Fibroblast of skin of scalp (primary cell): ENCODE results near the gene PRKRIP1.
"Not testable (repeated sequence)": the region's sequence is repeated elsewhere in the genome, so short reads cannot be mapped to it uniquely, and the experiment has no call there.

Experiments used
- DNase-seq: peaks from one replicate; pipeline ENCODE4 v3.0.0-alpha.2; 2013

Gene PRKRIP1

DNA sequence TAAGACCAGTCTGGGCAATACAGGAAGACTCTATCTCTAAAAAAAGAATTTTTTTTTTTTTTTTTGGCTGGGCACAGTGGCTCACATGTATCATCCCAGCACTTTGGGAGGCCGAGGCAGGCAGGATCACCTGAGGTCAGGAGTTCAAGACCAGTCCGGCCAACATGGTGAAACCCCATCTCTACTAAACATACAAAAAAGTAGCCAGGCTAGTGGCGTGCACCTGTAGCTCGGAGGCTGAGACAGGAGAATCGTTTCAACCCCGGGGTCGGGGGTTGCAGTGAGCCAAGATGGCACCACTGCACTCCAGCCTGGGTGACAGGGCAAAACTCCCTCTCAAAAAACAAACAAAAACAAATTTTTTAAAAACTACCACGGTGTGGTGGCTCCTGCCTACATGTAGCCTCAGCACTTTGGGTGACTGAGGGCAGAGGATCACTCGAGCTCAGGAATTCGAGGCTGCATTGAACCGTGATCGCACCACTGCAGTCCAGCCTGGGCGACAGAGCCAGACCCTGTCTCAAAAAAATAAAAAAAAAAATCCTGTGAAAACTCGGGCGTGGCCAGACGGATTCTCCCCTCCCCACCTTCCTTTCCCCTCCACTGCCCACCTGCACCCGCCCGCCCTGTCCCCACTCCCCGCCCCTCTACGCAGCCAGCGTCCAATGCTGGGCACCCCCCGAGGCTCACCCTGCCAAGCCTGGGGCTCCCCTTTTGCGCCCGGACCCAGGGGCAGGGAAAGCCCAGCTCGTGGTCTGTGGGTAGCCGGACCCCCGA is 36.5 kb downstream of the PRKRIP1 start:
- DNase-seq: no peak

DNA sequence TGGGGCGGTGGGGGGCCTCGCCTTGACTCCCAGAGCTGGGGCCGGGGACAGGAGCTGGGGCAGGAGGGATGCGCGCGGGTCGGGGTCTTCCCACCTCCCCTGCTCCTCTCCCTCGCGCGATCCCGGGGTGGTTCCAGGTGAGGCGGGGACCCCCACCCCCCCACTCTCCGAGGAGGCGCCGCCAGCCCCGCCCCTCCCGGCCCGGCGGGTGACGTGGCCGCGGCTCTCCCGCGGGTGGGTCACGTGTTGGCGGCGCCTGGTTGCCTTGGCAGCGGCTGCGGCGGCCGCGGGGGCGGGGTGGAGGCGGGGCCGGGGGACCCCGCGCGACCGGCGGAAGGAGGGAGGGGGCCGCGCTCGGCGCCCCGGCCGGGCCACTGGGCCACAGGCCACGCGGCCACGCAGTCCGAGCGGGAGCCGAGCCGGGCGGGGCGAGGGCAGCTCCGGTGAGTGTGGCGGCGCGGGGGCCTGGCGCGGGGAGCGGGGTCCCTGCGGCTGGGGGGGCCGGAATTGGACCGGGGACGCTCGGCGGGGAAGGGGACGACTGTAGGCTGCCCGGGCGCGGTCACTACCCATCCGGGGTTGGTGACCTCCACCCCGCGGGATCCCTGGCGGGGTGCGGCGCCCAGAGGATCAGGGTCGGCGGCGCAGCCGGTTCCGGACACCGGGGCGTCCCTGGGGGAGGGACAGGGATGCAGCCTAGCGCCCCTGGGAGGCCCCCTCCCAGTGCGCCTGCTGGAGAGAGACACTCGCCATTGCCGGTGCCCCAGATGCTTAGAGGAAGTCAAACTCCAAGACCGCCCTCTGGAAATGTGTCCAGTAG is 37.3 kb downstream of the PRKRIP1 start, which contains the start of gene ORAI2:
TSS of gene ORAI2 (plus strand) at position 357 of the 820 bp plus-strand sequence. CDS start 5,382 bp downstream, outside the sequence.
- DNase-seq: peak; percentile 78

DNA sequence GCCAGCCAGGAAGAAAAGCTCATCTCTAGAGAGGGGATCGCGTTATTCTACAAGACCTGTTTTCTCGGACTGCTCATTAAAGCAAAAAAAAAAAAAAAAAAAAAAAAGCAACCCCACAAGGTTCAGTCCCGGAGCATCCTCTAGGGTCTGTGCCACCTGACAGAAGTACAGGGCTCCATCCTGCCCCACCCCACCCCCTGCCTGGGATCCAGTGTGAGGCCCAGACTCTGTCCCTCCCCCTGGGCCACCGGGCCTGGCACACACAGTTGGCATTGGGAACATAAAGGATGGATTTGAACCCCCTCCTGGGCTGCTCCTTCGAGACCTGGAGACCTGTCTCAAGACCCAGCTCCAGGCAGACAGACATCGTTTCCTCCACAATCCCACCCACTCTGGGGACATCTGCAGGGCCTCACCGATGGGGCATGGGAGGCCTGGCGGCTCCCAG is 37.9 kb downstream of the PRKRIP1 start:
- no peak for DNase-seq

DNA sequence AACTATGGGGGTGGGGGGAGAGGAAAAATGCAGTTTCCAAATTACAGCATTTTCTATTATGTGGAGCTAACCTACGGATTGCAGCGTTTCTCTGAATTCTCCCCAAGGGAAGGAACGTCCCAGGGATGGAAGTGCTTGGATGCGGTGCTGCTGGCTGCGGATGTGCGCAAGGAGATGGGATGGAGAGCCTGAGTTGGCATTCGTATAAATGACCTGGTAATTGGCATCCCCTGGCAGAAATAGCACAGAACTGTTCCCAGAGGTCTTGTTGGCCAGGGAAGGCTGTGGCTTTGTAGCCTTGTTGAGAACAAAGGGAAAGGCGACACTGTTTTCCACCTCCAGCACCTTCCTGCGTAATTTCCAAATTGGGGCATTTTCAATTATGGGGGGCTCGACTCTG is 40.0 kb downstream of the PRKRIP1 start:
- DNase-seq: no peak

DNA sequence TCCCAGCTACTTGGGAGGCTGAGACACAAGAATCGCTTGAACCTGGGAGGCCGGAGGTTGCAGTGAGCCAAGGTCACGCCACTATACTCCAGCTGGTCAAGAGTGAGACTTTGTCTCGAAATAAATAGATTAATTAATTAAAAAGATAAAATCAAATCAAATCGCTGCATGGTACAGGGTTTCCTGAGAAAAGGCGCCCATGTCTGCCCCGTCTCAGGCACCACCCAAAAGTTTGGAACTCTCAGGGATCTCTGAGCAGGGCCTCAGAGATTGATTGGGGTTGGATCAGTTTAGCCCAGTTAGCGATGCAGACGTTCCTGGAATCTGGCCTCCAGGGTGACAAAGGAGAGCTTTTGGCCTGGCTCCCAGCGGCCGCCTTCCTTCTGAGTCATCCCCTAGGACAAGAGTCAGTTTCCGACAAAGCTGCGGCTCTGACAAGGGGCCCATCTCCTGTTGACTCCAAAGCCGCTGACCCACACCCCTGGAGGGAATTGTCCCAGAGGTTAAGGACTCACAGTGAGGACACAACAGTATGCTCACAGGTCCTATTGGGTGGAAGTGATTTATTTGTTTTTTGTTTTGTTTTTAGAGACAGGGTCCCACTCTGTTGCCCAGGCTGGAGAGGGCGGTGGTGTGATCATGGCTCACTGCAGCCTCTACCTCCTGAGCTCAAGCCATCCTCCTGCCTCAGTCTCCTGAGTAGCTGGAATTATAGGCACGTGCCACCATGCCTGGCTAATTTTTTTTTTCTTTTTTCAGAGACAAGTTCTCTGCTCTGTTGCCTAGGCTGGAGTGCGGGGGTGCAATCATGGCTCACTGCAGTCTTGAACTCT is 44.0 kb downstream of the PRKRIP1 start:
- DNase-seq: peak; percentile 83

DNA sequence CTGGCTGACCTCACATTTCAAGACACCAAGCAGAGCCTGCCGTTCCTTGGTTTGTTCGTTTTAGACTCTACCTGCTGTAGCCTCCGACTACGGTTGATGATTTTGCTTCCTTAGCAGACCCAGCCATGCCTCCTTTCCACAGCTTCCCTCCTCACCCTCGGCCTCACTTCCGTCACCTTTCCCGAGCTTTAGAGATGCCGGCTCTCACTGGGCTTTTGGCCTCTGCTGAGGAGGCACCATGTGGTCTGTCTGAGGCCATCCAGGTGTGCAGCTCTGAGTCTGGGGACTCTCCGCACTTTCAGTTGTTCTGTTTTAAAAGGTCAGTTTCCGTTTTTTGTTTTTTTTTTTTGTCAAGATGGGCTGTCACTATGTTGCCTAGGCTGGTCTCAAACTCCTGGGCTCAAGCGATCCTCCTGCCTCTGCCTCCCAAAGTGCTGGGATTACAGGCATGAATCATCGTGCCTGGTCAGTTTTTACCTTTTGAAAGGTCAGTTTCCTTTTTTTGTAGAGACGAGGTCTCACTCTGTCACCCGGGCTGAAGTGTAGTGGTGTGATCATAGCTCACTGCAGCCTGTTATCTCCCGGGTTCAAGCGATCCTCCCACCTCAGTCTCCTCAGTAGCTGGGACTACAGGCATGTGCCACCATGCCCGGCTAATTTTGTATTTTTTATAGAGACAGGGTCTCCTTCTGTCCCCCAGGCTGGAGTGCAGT is 49.0 kb downstream of the PRKRIP1 start:
- DNase-seq: no peak

GRCh38 chr7:102445674-102446071 is 49.5 kb downstream of the PRKRIP1 start:
- no peak for DNase-seq

- DNase-seq: no peak
These were observed 50.4 kb downstream of the PRKRIP1 start for GRCh38 chr7:102446387-102447156.

- no peak for DNase-seq
These were observed 51.1 kb downstream of the PRKRIP1 start for GRCh38 chr7:102447311-102447710.

DNA sequence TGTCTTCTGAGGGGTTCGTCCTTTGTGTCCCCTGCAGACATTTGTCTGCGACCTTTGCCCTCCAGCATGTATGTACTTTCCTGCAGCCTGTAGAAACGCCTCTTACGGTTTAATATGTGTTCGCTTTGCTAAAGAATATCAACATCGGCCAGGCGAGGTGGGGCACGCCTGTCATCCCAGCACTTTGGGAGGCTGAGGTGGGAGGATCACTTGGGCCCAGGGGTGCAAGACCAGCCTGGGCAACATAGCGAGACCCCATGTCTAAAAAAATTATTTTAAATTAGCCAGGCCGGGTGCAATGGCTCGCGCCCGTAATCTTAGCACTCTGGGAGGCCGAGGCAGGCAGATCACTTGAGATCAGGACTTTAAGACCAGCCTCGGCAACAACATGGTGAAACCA is 53.0 kb downstream of the PRKRIP1 start:
- no peak for DNase-seq

DNA sequence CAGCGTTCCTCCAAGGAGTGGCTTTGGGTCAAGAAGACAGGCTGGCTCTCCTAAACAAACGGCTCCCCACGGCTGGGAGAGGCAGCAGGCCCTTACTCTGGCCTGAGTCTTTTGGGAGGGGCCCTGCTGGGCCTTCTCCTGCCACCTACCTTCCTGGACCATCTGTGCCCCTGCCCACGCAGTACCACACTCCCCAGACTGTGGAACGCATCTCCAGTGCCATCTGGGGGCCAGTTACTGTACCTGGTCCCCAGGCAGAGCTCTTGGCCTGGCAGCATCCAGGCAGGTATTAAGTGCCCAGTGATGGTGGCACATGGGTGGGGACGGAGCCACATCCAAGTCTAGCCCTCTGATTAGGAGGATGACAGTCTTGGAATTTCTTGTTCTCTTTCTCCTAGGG is 54.1 kb downstream of the PRKRIP1 start:
- no peak for DNase-seq

DNA sequence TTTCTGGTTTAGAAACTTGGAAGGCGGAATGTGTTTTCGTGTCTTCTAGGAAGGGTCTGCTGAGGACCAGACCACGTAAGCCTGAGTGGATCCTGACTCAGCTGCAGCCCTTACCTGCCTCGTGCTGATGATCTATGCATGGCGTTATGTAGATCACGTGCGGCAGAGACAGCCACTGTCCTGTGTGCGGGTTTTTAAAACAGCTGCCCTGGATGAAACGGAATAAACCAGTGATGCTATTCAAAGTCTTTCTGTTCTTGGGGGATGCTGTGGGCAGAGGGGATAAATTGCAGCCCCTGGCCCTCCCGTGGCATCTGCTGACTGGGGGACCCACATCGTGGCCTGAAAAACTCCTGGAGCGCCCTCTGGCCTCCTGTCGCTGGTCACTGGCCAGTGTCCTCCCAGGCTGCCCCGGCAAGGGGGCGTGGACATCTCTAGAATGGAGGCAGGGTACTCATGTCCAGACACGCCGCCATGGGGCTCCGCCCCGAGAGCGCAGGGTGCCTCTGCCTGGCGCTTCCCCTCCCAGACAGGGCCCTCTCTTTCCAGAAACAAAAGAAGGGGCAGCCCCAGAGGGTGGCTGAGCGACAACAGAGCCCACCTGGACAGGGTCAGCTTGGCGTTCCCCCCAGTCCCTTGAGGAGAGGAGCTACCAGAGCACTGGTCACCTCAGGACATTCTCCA is 55.4 kb downstream of the PRKRIP1 start:
- DNase-seq: no peak

DNA sequence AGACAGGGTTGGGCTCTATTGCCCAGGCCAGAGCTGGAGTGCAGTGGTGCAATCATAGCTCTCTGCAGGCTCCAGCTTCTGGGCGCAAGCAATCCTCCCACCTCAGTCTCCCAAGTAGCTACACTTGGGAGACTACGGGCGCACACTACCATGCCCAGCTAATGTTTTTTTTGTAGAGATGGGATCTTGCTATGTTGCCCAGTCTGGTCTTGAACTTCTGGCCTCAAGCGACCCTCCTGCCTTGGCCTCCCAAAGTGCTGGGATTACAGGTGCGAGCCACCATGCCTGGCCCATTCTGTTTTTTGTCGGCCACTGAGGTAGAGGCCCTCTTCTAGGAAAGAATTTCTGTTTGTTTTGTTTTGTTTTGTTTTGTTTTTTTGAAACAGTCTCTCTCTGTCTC is 56.3 kb downstream of the PRKRIP1 start:
- no peak for DNase-seq

- no peak for DNase-seq
These were observed 57.2 kb downstream of the PRKRIP1 start for GRCh38 chr7:102453319-102453718.

DNA sequence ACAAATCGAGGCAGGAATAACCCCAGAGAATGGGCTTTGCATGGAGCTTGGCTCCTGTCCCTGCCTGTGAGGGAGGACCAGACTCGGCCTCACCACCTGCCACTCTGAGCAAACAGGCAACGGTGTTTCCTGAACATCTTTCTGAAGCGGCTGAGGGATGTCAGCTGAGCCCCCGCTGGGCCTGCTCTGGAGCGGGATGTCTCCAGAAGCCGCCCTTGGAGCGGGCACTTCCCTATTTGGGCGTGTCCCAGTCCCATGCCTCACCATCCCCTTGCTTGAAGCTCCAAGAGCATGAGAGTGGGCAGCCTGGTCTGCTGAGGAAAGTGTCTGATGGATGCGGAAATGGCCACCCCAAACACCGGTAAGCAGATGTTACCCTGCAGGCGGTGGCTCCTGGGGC is 58.3 kb downstream of the PRKRIP1 start:
- DNase-seq: no peak

GRCh38 chr7:102454932-102455331 is 58.8 kb downstream of the PRKRIP1 start:
- not testable (repeated sequence) for DNase-seq

DNA sequence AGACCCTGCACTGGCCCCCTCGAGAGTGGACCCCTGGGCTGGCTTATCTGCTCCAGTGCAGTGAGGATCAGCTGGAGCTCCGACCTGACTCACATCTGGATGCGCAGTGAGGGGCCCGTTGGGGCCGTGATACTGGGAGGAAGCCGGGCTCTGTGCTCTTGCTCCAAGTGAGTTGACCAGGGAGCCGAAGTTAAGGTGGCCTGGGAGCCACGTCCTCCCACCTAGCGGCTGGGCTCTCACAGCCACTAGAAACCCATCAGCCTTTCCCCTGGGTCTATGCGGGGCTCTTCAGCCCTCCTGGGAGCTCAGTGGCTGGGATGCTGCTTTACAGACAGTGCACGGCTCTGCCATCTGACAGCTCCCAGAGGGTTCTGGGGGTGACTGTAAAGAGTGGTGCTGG is 59.4 kb downstream of the PRKRIP1 start:
- DNase-seq: no peak

GRCh38 chr7:102456327-102456726 is 60.2 kb downstream of the PRKRIP1 start:
- no peak for DNase-seq

GRCh38 chr7:102457352-102457924 is 61.3 kb downstream of the PRKRIP1 start:
- no peak for DNase-seq

DNA sequence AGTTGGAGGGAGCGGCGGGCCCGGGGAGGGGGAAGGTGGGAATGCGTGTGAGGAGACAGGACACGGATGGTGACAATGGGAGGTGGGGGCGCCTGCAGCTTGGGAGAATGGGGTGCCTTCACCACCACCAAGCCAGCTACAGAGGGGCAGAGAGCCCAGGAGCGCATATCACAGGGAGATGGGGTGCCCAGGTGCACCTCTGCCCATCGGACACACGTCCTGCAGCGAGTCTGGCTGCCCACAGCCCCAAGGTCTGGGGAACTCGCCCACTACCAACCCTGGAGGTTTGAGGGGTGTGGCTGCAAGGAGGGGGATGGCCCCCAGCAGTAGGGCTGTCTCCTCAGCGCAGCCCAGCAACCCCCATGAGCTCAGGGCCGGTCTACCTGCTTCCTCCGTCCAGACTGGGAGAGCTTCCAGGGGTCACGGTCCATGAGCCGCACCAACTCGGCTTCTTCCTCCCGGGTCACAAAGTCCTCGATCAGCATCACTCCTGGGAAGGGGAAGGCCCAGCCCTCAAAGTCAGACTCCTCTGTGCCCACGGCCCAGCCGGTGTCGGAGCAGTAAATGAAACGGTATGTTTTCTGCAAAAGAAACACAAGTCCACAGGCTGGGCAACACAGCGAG is 63.2 kb downstream of the PRKRIP1 start:
- no peak for DNase-seq
